A673 (cell line): ENCODE results near the gene TLE7. TPM values are rescaled to one million over a fixed set of nuclear protein-coding genes. Genes with fewer than 3 reads are reported as not detected.
A peak's percentile ranks its signal among the peaks of the same experiment; 100 is the strongest.

Source experiments
- BruUV-seq: library from RNA; stranded (reverse); fragments of 400-500 nt; replicated peaks from 2 replicates; lab custom pipeline; 2021; lab: Mats Ljungman, UMichigan
- CTCF ChIA-PET: fragments of 300-600 bp; sonication (Branson Sonifier 250); formaldehyde crosslinking; loops from one replicate; lab custom pipeline; 2022; ENCODE audit warnings: antibody characterized with exemption; lab: Charles Lee
- POLR2A ChIA-PET: fragments of 300-600 bp; sonication (Branson Sonifier 250); formaldehyde crosslinking; loops from one replicate; lab custom pipeline; 2022; ENCODE audit warnings: antibody characterized with exemption; ENCODE audit not compliant: low non-redundant PET; lab: Charles Lee
- DNase-seq: peaks from one replicate; pipeline ENCODE4 v3.0.0-alpha.2; 2015; ENCODE audit warnings: low spot score
- H3K27ac ChIP-seq: fragments of 200-600 bp; sonication (generic); 2 replicates; pipeline ENCODE4 v1.5.1; 2016; ENCODE audit warnings: mixed run types, low read depth, mild to moderate bottlenecking, mixed read lengths, antibody characterized with exemption, low read length; ENCODE audit not compliant: poor library complexity, severe bottlenecking
- H3K27me3 ChIP-seq: fragments of 200-600 bp; sonication (generic); replicated peaks from 2 replicates; pipeline ENCODE4 v1.6.1; 2017; ENCODE audit warnings: mixed run types, low read depth, mild to moderate bottlenecking, mixed read lengths, antibody characterized with exemption, low read length; ENCODE audit not compliant: insufficient read depth, poor library complexity
- H3K36me3 ChIP-seq: fragments of 200-600 bp; sonication (generic); 2 replicates; pipeline ENCODE4 v1.6.1; 2016; ENCODE audit warnings: mixed run types, mild to moderate bottlenecking, mixed read lengths, antibody characterized with exemption, low read length; ENCODE audit not compliant: insufficient read depth, poor library complexity, severe bottlenecking
- H3K4me1 ChIP-seq: fragments of 200-600 bp; sonication (generic); 2 replicates; pipeline ENCODE4 v1.6.1; 2017; ENCODE audit warnings: mixed run types, mild to moderate bottlenecking, mixed read lengths, antibody characterized with exemption, low read length; ENCODE audit not compliant: insufficient read depth, poor library complexity, severe bottlenecking
- H3K4me3 ChIP-seq: fragments of 200-600 bp; sonication (generic); 2 replicates; pipeline ENCODE4 v1.5.1; 2016; ENCODE audit warnings: low read depth, mixed run types, mild to moderate bottlenecking, mixed read lengths, low read length; ENCODE audit not compliant: poor library complexity, severe bottlenecking
- H3K9me3 ChIP-seq: fragments of 200-600 bp; sonication (generic); 2 replicates; pipeline ENCODE4 v1.6.1; 2016; ENCODE audit warnings: mixed run types, low read depth, mild to moderate bottlenecking, mixed read lengths, antibody characterized with exemption, low read length; ENCODE audit not compliant: poor library complexity, severe bottlenecking
- EZH2 ChIP-seq: fragments of 200-600 bp; sonication (generic); IDR thresholded peaks from 2 replicates; pipeline ENCODE4 v1.6.1; 2017; ENCODE audit warnings: borderline replicate concordance, low read depth, mild to moderate bottlenecking, mixed read lengths, antibody characterized with exemption, low read length; ENCODE audit not compliant: poor library complexity, severe bottlenecking
- intact Hi-C: fragments of 100-400 bp; cut with micrococcal nuclease; formaldehyde crosslinking; loops from one replicate; pipeline ENCODE4 v1.10.0; 2022; ENCODE audit not compliant: unreplicated experiment
- total RNA-seq: library from RNA; stranded (reverse); gene quantifications from 2 replicates; pipeline ENCODE4 v1.2.3, GENCODE V29; 2021
- TF ChIP-seq, protein P1 (sequence below): fragments of 300-800, 200-600 bp; sonication (generic); conservative IDR thresholded peaks from 2 replicates; pipeline ENCODE4 v1.5.1; 2017; ENCODE audit warnings: low read depth, mild to moderate bottlenecking, antibody characterized with exemption, low read length, moderate library complexity, mixed read lengths

The TLE7 gene
- total RNA-seq, 1 experiment from 2014 or later = not detected

DNA sequence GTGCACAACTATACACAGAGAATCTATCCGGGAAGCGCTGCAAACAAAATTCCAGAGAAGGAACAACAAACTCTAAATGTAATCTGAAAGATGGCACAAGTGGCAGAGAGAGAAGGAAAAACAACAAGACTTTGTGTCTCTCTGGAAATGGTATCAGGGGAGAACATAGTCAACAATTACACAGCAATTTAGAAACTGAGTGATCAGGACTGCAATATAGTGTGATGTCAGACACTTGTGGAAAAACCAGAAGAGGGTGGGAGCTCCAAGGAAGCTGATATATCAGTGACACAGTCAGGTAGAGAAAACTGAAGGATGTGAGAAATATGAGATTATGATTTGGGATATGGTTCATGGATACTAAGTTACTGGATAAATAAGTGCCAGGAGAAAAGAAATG is 39.1 kb upstream of the TLE7 start:
- TF ChIP-seq, protein P1, sequence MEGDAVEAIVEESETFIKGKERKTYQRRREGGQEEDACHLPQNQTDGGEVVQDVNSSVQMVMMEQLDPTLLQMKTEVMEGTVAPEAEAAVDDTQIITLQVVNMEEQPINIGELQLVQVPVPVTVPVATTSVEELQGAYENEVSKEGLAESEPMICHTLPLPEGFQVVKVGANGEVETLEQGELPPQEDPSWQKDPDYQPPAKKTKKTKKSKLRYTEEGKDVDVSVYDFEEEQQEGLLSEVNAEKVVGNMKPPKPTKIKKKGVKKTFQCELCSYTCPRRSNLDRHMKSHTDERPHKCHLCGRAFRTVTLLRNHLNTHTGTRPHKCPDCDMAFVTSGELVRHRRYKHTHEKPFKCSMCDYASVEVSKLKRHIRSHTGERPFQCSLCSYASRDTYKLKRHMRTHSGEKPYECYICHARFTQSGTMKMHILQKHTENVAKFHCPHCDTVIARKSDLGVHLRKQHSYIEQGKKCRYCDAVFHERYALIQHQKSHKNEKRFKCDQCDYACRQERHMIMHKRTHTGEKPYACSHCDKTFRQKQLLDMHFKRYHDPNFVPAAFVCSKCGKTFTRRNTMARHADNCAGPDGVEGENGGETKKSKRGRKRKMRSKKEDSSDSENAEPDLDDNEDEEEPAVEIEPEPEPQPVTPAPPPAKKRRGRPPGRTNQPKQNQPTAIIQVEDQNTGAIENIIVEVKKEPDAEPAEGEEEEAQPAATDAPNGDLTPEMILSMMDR = no peak
- no peak for TF ChIP-seq EZH2
- no peaks in the 10 kb centered on the region for H3K27me3 ChIP-seq
- BruUV-seq = no TSS peak
- H3K9me3 ChIP-seq = no peaks in the 10 kb centered on the region
- no peak overlapping the region for H3K27ac ChIP-seq
- DNase-seq = no peak
- ChIA-PET POLR2A (no interaction called here), CTCF (no interaction called here)
- peaks cover 4% of the 10 kb centered on the region for H3K4me1 ChIP-seq
- intact Hi-C loops = no loop called here
- H3K4me3 ChIP-seq = no peak overlapping the region
- H3K36me3 ChIP-seq = no peaks in the 10 kb centered on the region

DNA sequence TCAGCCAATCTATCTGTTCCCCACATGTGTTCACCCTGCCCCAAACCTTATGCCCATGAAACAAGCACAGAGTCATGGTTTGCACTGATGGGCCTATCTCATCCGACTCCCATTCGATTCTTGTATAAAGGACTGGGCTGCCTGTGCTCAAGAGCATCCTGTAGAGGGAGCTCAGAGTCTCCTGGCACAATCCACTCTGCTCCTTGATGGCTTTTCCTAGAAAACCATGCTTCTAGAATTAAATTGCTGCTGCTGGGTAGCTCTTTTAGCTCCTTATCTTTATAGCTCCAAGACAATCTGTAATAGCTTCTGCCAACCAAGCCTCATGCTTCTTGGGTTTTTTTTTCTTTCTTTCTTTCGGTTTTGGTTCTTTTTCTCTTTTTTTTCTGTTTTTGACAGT is 37.6 kb upstream of the TLE7 start:
- BruUV-seq = no TSS peak
- intact Hi-C loops = no loop called here
- Histone ChIP-seq H3K36me3 (no peaks in the 10 kb centered on the region), H3K27me3 (no peaks in the 10 kb centered on the region), H3K4me1 (peaks cover 4% of the 10 kb centered on the region), H3K4me3 (no peak overlapping the region), H3K27ac (no peak overlapping the region), H3K9me3 (no peaks in the 10 kb centered on the region)
- no peak for TF ChIP-seq EZH2
- TF ChIP-seq, protein P1 = peak; percentile 70
- POLR2A ChIA-PET = no interaction called here
- CTCF ChIA-PET = interaction anchor here (0.5 kb wide), 1 partner anchor 13 kb away, joined by 3 read pairs; no protein-coding TSS in a partner anchor
- peak; percentile 47 for DNase-seq

DNA sequence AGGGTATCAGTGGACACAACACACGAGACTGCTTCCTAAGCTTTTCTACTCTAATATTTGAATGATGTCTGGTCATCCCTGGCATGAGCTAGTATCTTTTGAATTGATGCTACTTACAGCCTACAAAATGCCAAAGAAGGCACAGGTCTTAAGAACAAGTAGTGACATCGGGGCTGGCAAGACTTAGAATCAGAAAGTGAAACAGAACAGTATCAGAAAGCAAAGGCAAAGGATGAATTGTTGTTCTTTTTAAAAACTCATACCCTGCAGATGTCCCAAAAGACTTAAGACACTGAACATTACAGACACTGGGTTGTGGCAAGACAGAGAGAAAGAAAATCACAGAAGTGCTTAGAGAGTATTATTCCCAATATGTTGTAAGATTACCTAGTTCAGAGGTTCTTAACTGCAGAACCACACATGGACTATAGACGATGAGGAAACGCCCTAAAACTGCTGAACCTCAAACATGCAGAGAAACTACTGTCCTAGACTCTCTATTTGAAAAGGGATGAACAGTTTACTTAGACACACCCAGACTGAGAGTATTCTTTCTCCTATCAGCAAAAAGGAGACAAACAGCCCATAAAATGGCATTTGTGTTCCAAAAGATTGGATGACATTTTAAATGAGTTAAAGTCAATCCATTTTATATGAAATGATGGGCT is 34.7 kb upstream of the TLE7 start:
- no TSS peak for BruUV-seq
- Histone ChIP-seq H3K4me1 (no peaks in the 10 kb centered on the region), H3K4me3 (no peak overlapping the region), H3K27ac (no peak overlapping the region), H3K36me3 (no peaks in the 10 kb centered on the region), H3K9me3 (no peaks in the 10 kb centered on the region), H3K27me3 (no peaks in the 10 kb centered on the region)
- TF ChIP-seq EZH2 = no peak
- TF ChIP-seq, protein P1 = no peak
- ChIA-PET CTCF (no interaction called here), POLR2A (no interaction called here)
- intact Hi-C loops = no loop called here
- no peak for DNase-seq
